Measurements from ENCODE around the gene DCTN3.

The DCTN3 gene

DNA sequence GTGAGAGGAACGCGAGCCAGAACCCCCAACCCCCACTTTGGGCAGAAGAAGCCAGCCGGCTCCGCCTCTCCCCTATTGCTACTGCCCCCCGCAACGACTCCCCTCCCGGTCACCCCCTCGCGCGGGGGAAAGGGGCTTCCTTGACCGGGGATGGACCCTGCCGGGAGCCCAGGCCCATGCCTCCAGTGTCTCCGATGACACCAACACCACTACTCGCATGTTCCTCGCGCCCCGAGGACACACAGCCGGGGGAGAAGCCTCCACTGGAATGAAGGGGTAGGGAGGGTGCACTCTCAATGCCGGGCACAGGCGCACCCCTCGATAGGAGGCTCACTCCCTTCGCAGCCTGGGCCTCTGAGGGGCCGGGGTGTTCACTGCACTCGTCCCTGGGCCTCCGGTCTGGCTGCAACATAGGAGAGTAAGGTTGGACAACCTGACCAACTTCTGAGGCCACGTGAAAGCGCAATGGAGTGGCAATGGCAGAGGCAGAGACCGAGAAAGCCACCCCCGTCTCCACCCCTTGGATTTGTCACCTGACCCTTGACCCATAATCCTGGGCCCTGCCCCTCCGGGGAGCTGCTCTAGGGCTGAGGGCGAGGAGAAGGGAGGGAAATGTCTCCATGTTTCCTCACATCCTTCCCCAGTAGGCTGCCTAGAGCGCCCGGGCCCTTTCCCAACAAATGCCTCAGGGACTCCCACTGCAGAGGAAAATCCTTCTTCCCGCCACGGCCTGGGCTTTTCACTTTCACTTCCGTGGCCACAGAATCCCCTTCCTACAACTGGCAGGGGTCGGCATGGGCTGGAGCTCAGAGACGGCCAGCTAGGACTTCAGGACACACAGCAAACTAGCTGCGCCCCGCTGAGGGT lies 29.7 kb downstream of the DCTN3 start:
- no peak for DNase-seq (ENCODE audit: low spot score)

GRCh38 chr9:34589636-34590380 lies 30.5 kb downstream of the DCTN3 start, which contains the start of gene CNTFR:
TSS of gene CNTFR (minus strand) at chr9:34589724. CDS start at chr9:34568981, 20,743 bp downstream.
- DNase-seq (ENCODE audit: low spot score): peak; percentile 76

GRCh38 chr9:34588671-34589635 lies 31.3 kb downstream of the DCTN3 start:
- DNase-seq (ENCODE audit: low spot score): no peak

DNA sequence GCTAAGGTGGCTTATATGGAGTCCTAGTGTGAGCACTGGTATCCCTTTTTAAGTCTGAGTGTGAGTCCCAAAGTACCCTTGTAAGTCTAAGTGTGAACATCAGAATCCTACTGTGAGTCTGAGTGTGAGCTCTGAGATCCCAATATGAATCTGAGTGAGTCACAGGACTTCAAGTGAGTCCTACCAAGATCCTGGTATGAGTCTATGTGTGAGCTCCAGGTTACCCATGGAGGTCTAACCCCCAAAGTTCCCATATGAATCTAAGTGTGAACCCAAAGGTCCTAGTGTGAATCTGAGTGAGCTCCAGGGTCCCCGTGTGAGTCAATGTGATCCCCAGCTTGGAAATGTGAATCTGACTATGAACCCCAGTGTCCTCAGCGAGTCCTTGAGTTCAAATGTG lies 33.0 kb downstream of the DCTN3 start:
- no peak for DNase-seq (ENCODE audit: low spot score)

DNA sequence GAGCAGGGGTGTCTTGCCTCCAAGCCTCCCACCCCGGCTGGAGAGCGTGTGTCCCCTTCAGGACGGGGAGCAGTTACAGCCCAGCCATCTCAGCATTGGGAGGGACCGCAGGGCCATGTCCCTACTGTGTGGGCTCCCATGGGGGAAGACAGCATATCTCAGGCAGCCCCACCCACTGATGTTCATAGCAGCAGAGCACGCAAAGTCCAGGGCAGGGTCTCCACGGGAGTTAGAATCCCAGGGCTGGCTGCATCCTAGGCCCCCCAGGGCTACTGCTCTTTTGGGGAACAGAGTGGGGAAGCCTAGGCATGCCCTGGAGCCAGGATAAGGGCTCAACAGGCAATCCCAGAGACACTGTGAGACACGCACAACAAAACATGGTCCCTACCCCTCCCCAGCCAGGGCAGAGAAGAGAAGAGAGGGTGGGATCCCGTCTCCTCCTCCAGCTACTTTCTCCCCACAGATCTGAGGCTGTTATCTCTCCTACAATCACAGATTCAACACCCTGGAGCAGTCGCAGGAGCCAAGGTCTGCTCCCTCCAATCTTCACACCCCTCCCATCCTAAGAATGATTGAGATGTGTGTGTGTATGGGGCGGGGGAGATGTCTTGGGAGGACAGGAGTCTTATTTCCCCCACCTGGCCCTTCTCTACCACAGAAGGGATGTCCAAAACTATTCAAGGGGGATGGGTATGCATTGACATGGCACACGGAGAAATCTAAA lies 34.2 kb downstream of the DCTN3 start:
- no peak for DNase-seq (ENCODE audit: low spot score)

GRCh38 chr9:34584970-34585369 lies 35.3 kb downstream of the DCTN3 start:
- no peak for DNase-seq (ENCODE audit: low spot score)

- DNase-seq (ENCODE audit: low spot score): no peak
Observed at GRCh38 chr9:34582787-34583186, 37.5 kb downstream of the DCTN3 start.

DNA sequence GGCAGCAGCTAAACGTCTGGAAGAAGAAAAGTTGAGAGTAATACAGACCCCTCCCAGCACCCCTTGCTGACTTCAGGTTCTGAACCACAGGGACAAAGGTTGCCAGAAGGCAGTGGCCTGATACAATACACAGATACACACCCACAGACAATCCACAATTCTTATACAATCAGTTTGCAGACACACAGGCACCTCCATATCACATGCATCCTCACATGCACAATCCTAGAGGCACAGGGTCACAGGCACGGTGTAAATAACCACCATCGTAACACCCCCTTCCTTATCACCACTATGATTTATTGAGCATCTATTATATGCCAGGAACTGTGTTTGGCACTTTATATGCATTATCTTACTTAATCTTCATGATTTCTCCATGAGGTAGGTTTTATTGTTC lies 39.0 kb downstream of the DCTN3 start:
- DNase-seq (ENCODE audit: low spot score): no peak

- DNase-seq (ENCODE audit: low spot score): no peak
Observed at GRCh38 chr9:34580358-34580757, 39.9 kb downstream of the DCTN3 start.

DNA sequence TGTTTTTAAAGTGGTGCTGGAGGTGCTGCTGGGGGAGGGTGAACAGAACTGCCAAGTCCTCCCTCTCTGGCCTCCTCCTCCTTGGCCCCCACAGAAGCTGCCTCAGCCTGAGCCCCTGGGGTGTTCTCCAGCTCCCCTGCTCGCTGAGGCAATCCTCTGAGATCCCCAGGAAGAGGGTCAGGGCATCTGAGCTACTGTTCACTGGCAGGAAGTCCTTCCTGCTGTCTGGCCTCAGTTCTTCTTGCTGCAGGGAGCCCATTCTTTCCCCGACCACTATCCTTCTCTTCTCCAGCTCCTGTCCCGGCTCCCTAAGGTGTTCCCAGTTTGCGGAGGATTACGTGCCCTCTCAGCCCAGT lies 40.5 kb downstream of the DCTN3 start:
- DNase-seq (ENCODE audit: low spot score): no peak

DNA sequence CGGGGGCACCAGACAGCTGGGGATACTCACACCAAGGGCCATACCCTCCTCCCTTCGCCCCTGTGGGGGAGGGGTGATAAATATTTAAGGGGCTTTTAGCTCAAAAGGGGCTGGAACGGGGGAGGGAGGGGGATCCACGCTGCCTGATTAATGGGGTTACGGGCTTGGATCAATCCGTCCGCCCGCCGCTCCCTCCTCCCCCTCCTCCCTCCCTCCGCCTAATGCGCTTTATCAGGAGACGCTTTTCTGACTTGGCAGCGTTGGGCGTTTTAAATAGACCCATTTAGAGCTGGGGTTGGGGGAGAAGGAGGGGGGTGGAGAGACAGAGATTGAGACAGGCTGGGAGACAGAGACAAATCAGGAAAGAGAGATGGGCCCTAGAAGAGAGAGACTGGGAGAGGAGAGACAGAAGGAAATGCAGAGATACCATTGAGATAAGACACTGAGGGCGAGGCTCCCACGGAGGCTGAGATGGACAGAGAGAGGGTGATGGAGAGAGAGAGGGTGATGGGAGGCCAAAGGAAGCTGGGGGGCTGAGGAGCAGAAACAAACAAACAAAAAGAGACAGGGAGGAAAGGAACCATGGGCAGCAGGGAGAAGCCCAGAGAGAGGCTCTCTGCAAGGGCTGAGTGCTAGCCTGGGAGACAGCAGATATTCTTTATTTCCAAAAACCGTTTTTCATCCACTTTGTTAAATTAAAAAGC lies 41.0 kb downstream of the DCTN3 start:
- DNase-seq (ENCODE audit: low spot score): no peak

GRCh38 chr9:34578241-34579103 lies 41.8 kb downstream of the DCTN3 start:
- no peak for DNase-seq (ENCODE audit: low spot score)

GRCh38 chr9:34577400-34578240 lies 42.7 kb downstream of the DCTN3 start:
- DNase-seq (ENCODE audit: low spot score): no peak

- DNase-seq (ENCODE audit: low spot score): no peak
Observed at GRCh38 chr9:34576597-34577399, 43.5 kb downstream of the DCTN3 start.

GRCh38 chr9:34575862-34576596 lies 44.3 kb downstream of the DCTN3 start:
- DNase-seq (ENCODE audit: low spot score): no peak

GRCh38 chr9:34575241-34575640 lies 45.1 kb downstream of the DCTN3 start:
- DNase-seq (ENCODE audit: low spot score): no peak

DNA sequence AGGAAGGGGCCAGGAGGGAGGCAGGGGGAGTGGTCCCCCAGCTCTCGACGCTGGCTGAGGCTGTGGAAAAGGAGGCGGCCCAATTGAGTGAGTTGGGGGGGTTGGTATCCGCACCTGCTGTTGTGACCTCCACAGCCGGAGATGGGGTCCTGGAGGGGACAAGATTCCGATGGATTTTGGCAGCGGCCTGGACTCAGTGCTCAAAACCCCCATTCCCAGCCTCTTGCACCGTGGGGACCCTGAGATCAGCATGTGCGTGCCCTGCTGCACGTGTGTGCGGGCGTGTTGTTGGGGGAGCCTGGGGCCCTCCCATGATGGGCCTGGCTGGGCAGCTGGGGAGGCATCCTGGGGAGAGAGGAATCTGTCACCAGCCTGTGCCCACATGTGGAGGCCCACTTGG lies 45.7 kb downstream of the DCTN3 start:
- DNase-seq (ENCODE audit: low spot score): no peak
